HFF-Myc (cell line): Measurements from ENCODE around the gene EIF4G2.
"Not testable (repeated sequence)": the region's sequence is repeated elsewhere in the genome, so short reads cannot be mapped to it uniquely, and the experiment has no call there.

Experiments
- DNase-seq: peaks from one replicate; pipeline ENCODE4 v3.0.0-alpha.2; 2011; ENCODE audit warnings: low read depth; ENCODE audit errors: extremely low read depth
- H3K4me3 ChIP-seq: replicated peaks from 2 replicates; pipeline ENCODE4 v1.5.1; 2011; ENCODE audit warnings: low read depth, mild to moderate bottlenecking, control low read depth, low read length
- CTCF ChIP-seq: IDR thresholded peaks from 2 replicates; pipeline ENCODE4 v1.5.1; 2012; ENCODE audit warnings: mild to moderate bottlenecking, low read depth, low read length, control low read depth; ENCODE audit errors: missing control alignments

EIF4G2 gene

GRCh38 chr11:10829139-10829538 is 20.4 kb upstream of the EIF4G2 start:
- no peak for DNase-seq
- no peak for TF ChIP-seq CTCF
- H3K4me3 ChIP-seq, result no peak overlapping the region

GRCh38 chr11:10828402-10828801 is 19.7 kb upstream of the EIF4G2 start:
- DNase-seq, result no peak
- TF ChIP-seq CTCF, result no peak
- no peak overlapping the region for H3K4me3 ChIP-seq

- H3K4me3 ChIP-seq, result no peak overlapping the region
- no peak for DNase-seq
- no peak for TF ChIP-seq CTCF
These were observed 16.2 kb upstream of the EIF4G2 start for GRCh38 chr11:10824888-10825287.

GRCh38 chr11:10823152-10823579 is 14.4 kb upstream of the EIF4G2 start:
- DNase-seq, result no peak
- no peak for TF ChIP-seq CTCF
- H3K4me3 ChIP-seq, result no peak overlapping the region

- DNase-seq, H3K4me3 ChIP-seq: not testable (repeated sequence)
These were observed 13.8 kb upstream of the EIF4G2 start for GRCh38 chr11:10822491-10822890.

GRCh38 chr11:10818594-10818993 is 9.9 kb upstream of the EIF4G2 start:
- no peak for TF ChIP-seq CTCF
- H3K4me3 ChIP-seq, result no peak overlapping the region
- DNase-seq, result peak; percentile 58

- TF ChIP-seq CTCF, result no peak
- no peak overlapping the region for H3K4me3 ChIP-seq
- DNase-seq, result no peak
These were observed 5.2 kb upstream of the EIF4G2 start for GRCh38 chr11:10813945-10814344.
